Measurements from ENCODE around the gene ABCC5.

Gene ABCC5

GRCh38 chr3:183941216-183941615 lies 76.5 kb downstream of the ABCC5 start:
- no peak overlapping the region for H3K4me3 ChIP-seq (ENCODE audit: low read depth, low read length)
- no peak for TF ChIP-seq CTCF (IDR thresholded peaks at IDR 0.05; ENCODE audit: borderline replicate concordance, insufficient read depth, low read depth, low read length)

- TF ChIP-seq CTCF (IDR thresholded peaks at IDR 0.05; ENCODE audit: borderline replicate concordance, insufficient read depth, low read depth, low read length): no peak
- no peak overlapping the region for H3K4me3 ChIP-seq (ENCODE audit: low read depth, low read length)
Observed at GRCh38 chr3:183937601-183938286, 79.9 kb downstream of the ABCC5 start.

- H3K4me3 ChIP-seq (ENCODE audit: low read depth, low read length): no peak overlapping the region
- TF ChIP-seq CTCF (IDR thresholded peaks at IDR 0.05; ENCODE audit: borderline replicate concordance, insufficient read depth, low read depth, low read length): no peak
Observed at GRCh38 chr3:183933160-183933559, 84.5 kb downstream of the ABCC5 start.

- no peak for TF ChIP-seq CTCF (IDR thresholded peaks at IDR 0.05; ENCODE audit: borderline replicate concordance, insufficient read depth, low read depth, low read length)
- no peak overlapping the region for H3K4me3 ChIP-seq (ENCODE audit: low read depth, low read length)
Observed at GRCh38 chr3:183931881-183932280, 85.8 kb downstream of the ABCC5 start.

GRCh38 chr3:183930086-183930485 lies 87.6 kb downstream of the ABCC5 start:
- no peak overlapping the region for H3K4me3 ChIP-seq (ENCODE audit: low read depth, low read length)
- TF ChIP-seq CTCF (IDR thresholded peaks at IDR 0.05; ENCODE audit: borderline replicate concordance, insufficient read depth, low read depth, low read length): no peak

GRCh38 chr3:183927059-183927458 lies 90.6 kb downstream of the ABCC5 start:
- TF ChIP-seq CTCF (IDR thresholded peaks at IDR 0.05; ENCODE audit: borderline replicate concordance, insufficient read depth, low read depth, low read length): no peak
- H3K4me3 ChIP-seq (ENCODE audit: low read depth, low read length): no peak overlapping the region

- H3K4me3 ChIP-seq (ENCODE audit: low read depth, low read length): no peak overlapping the region
- TF ChIP-seq CTCF (IDR thresholded peaks at IDR 0.05; ENCODE audit: borderline replicate concordance, insufficient read depth, low read depth, low read length): no peak
Observed at GRCh38 chr3:183924956-183925355, 92.7 kb downstream of the ABCC5 start.
